Tibial nerve (tissue), 4 donors: ENCODE results near the gene SPATA20. TPM values are rescaled to one million over a fixed set of nuclear protein-coding genes. Genes with fewer than 3 reads are reported as not detected.

Experiments
- DNase-seq, 2 donors: peaks; one replicate each; pipeline ENCODE4 v3.0.0-alpha.2; 2019; ENCODE audit warnings: low spot score in 2 of 2
- H3K27ac ChIP-seq, 4 donors: fragments of 200-600 bp; sonication (generic) in 3 of 4; one replicate each; pipeline ENCODE4 v1.5.1; 2017 to 2019; ENCODE audit warnings: mild to moderate bottlenecking in 1 of 4
- H3K27me3 ChIP-seq, 2 donors: fragments of 200-600 bp; sonication (generic) in 1 of 2; one replicate each; pipeline versions ENCODE4 v1.5.1 to v1.6.0; 2017 to 2019
- H3K36me3 ChIP-seq, 3 donors: fragments of 200-600 bp; sonication (generic); one replicate each; pipeline ENCODE4 v1.5.1; 2018 to 2019
- H3K4me1 ChIP-seq, 4 donors: fragments of 200-600 bp; sonication (generic) in 3 of 4; one replicate each; pipeline ENCODE4 v1.5.1; 2017 to 2019
- H3K4me3 ChIP-seq, 4 donors: fragments of 200-600 bp; sonication (generic) in 3 of 4; one replicate each; pipeline ENCODE4 v1.5.1; 2017 to 2019; ENCODE audit warnings: mild to moderate bottlenecking in 1 of 4, moderate library complexity in 1 of 4
- H3K9me3 ChIP-seq, 4 donors: fragments of 200-600 bp; sonication (generic) in 3 of 4; one replicate each; pipeline ENCODE4 v1.5.1; 2017 to 2019
- CTCF ChIP-seq, 5 experiments: fragments of 200-600 bp in 3 of 5; fragments of 450-650 bp in 2 of 5; sonication (generic) in 3 of 5; IDR thresholded peaks; one replicate each; pipeline ENCODE4 v1.5.1; 2016 to 2019; ENCODE audit warnings: antibody characterized with exemption in 5 of 5, mild to moderate bottlenecking in 3 of 5, moderate library complexity in 2 of 5
- EP300 ChIP-seq, 2 donors: sonication (generic); formaldehyde crosslinking; IDR thresholded peaks; one replicate each; pipeline ENCODE4 v1.6.1; 2017; ENCODE audit warnings: antibody characterized with exemption in 2 of 2, mild to moderate bottlenecking in 1 of 2
- POLR2A ChIP-seq, 2 donors: fragments of 450-650 bp; IDR thresholded peaks; one replicate each; pipeline ENCODE4 v1.6.1; 2017; ENCODE audit warnings: antibody characterized with exemption in 2 of 2, mild to moderate bottlenecking in 2 of 2, moderate library complexity in 2 of 2
- WGBS, 2 donors: methylation state at CpG; one replicate each; pipeline ENCODE4 v1.1.5; 2018; 5-methylcytosine and 5-hydroxymethylcytosine counted together
- total RNA-seq, 4 donors: library from RNA; depleted of rRNA; stranded (reverse); fragments of >200 nt; gene quantifications; one replicate each; pipeline ENCODE4 v1.1.0, GENCODE V29; 2016

SPATA20 gene
- total RNA-seq, 4 donors from 2014 or later, result 80.8 to 151 (median 89.6) TPM

GRCh38 chr17:50596191-50597037 lies 49.4 kb downstream of the SPATA20 start:
- 75% methylated on average over 23 to 29 of the region's 34 CpGs for WGBS, 2 donors

GRCh38 chr17:50598487-50598886 lies 51.5 kb downstream of the SPATA20 start:
- Histone ChIP-seq H3K27ac (no peak overlapping the region), H3K4me3 (no peak overlapping the region), H3K4me1 (no peaks in the 10 kb centered on the region), H3K36me3 (no peaks in the 10 kb centered on the region), H3K27me3 (no peaks in the 10 kb centered on the region), H3K9me3 (no peaks in the 10 kb centered on the region)
- 80 to 85% methylated on average over 5 of the region's 5 CpGs for WGBS, 2 donors
- DNase-seq, result no peak
- TF ChIP-seq CTCF (IDR thresholded peaks at IDR 0.05), result no peak
- no peak for TF ChIP-seq EP300 (IDR thresholded peaks at IDR 0.05)
- TF ChIP-seq POLR2A (IDR thresholded peaks at IDR 0.05), result no peak

More at GRCh38 chr17:50596191-50597037, 49.4 kb downstream of the SPATA20 start:
- H3K9me3 ChIP-seq, result no peaks in the 10 kb centered on the region
- no peaks in the 10 kb centered on the region for H3K36me3 ChIP-seq
- no peak overlapping the region for H3K4me3 ChIP-seq
- H3K4me1 ChIP-seq, result no peaks in the 10 kb centered on the region
- H3K27ac ChIP-seq, result no peak overlapping the region
- TF ChIP-seq POLR2A (IDR thresholded peaks at IDR 0.05), result no peak
- no peak for TF ChIP-seq EP300 (IDR thresholded peaks at IDR 0.05)
- H3K27me3 ChIP-seq, result no peaks in the 10 kb centered on the region
- no peak for DNase-seq

- no peak for DNase-seq
- no peak overlapping the region for H3K4me3 ChIP-seq
- H3K27ac ChIP-seq, result no peak overlapping the region
- no peak for TF ChIP-seq EP300 (IDR thresholded peaks at IDR 0.05)
- TF ChIP-seq POLR2A (IDR thresholded peaks at IDR 0.05), result no peak
- TF ChIP-seq CTCF (IDR thresholded peaks at IDR 0.05), result no peak
- H3K4me1 ChIP-seq, result peaks cover 0 to 6% (median under 1%) of the 10 kb centered on the region in 4 donors
- WGBS, 2 donors, result 84 to 94% methylated on average over 8 to 12 of the region's 15 CpGs
- no peaks in the 10 kb centered on the region for H3K27me3 ChIP-seq
- no peaks in the 10 kb centered on the region for H3K36me3 ChIP-seq
- no peaks in the 10 kb centered on the region for H3K9me3 ChIP-seq
Measured at GRCh38 chr17:50599606-50600005, 52.6 kb downstream of the SPATA20 start.

- H3K27ac ChIP-seq, result no peak overlapping the region
- no peaks in the 10 kb centered on the region for H3K9me3 ChIP-seq
- H3K4me1 ChIP-seq, result peaks cover 0 to 16% (median 2%) of the 10 kb centered on the region in 4 donors
- no peak for DNase-seq
- no peaks in the 10 kb centered on the region for H3K36me3 ChIP-seq
- peaks cover 0 to 4% of the 10 kb centered on the region in 2 donors for H3K27me3 ChIP-seq
- TF ChIP-seq EP300 (IDR thresholded peaks at IDR 0.05), result no peak
- no peak for TF ChIP-seq POLR2A (IDR thresholded peaks at IDR 0.05)
- TF ChIP-seq CTCF (IDR thresholded peaks at IDR 0.05), result no peak
- 53 to 59% methylated on average over 13 of the region's 13 CpGs for WGBS, 2 donors
- no peak overlapping the region for H3K4me3 ChIP-seq
Measured at GRCh38 chr17:50601823-50602375, 54.9 kb downstream of the SPATA20 start.

GRCh38 chr17:50602836-50603235 lies 55.9 kb downstream of the SPATA20 start:
- no peaks in the 10 kb centered on the region for H3K9me3 ChIP-seq
- no peak for DNase-seq
- no peak overlapping the region for H3K27ac ChIP-seq
- 87 to 93% methylated on average over 11 to 16 of the region's 18 CpGs for WGBS, 2 donors
- H3K36me3 ChIP-seq, result no peaks in the 10 kb centered on the region
- no peak overlapping the region for H3K4me3 ChIP-seq
- no peak for TF ChIP-seq EP300 (IDR thresholded peaks at IDR 0.05)
- TF ChIP-seq POLR2A (IDR thresholded peaks at IDR 0.05), result no peak
- no peak for TF ChIP-seq CTCF (IDR thresholded peaks at IDR 0.05)
- H3K27me3 ChIP-seq, result peaks cover 0 to 4% of the 10 kb centered on the region in 2 donors
- H3K4me1 ChIP-seq, result peaks cover 0 to 16% (median 2%) of the 10 kb centered on the region in 4 donors
